SIG-M5 (cell line): ENCODE results near the gene MAGEC3.

Source experiments
- DNase-seq: peaks from one replicate; lab custom pipeline; 2025; lab: John Stamatoyannopoulos, UW

The MAGEC3 gene

GRCh38 chrX:141947350-141947749, 109.2 kb downstream of the MAGEC3 start:
- no peak for DNase-seq
